Endothelial cell of umbilical vein (primary cell): ENCODE measurements around the gene ADRM1.

Experiments
- EZH2 ChIP-seq: IDR thresholded peaks from 2 replicates; pipeline ENCODE4 v1.6.1; 2012; ENCODE audit warnings: borderline replicate concordance, low read depth, mild to moderate bottlenecking, moderate library complexity, low read length, inconsistent platforms; ENCODE audit not compliant: severe bottlenecking
- FOS ChIP-seq: IDR thresholded peaks from 2 replicates; pipeline ENCODE4 v1.6.1; 2011; ENCODE audit warnings: mild to moderate bottlenecking, low read length, moderate library complexity, borderline replicate concordance; ENCODE audit not compliant: insufficient read depth
- GATA2 ChIP-seq: IDR thresholded peaks from 2 replicates; pipeline ENCODE4 v1.7.0; 2011; ENCODE audit warnings: low read depth, mild to moderate bottlenecking, moderate library complexity, mixed read lengths, low read length; ENCODE audit not compliant: insufficient read length, insufficient read depth
- JUN ChIP-seq: IDR thresholded peaks from 2 replicates; pipeline ENCODE4 v1.6.1; 2011; ENCODE audit warnings: borderline replicate concordance, low read depth; ENCODE audit not compliant: insufficient read length, insufficient read depth
- MYC ChIP-seq: IDR thresholded peaks from one replicate; pipeline ENCODE4 v1.6.1; 2011; ENCODE audit warnings: mild to moderate bottlenecking, low read depth, low read length
- POLR2A ChIP-seq: IDR thresholded peaks from 2 replicates; pipeline ENCODE4 v1.6.1; 2012; ENCODE audit warnings: low read depth, mild to moderate bottlenecking, control low read depth, low read length
- POLR2AphosphoS5 ChIP-seq: IDR thresholded peaks from 2 replicates; pipeline ENCODE4 v1.6.1; 2012; ENCODE audit warnings: low read depth, mild to moderate bottlenecking, control low read depth, low read length, moderate library complexity; ENCODE audit not compliant: insufficient read depth
- TF ChIP-seq, protein P1 (sequence below), 2 donors: IDR thresholded peaks; 1 replicate in 1 of 2; 2 replicates in 1 of 2; pipeline ENCODE4 v1.5.1; 2011; ENCODE audit warnings: low read length in 2 of 2, mild to moderate bottlenecking in 2 of 2, moderate library complexity in 2 of 2, control low read depth in 1 of 2, inconsistent platforms in 1 of 2, low read depth in 1 of 2; ENCODE audit not compliant: insufficient read depth in 1 of 2; ENCODE audit errors: extremely low read depth in 1 of 2
- TF ChIP-seq, protein P2 (sequence below): IDR thresholded peaks from 2 replicates; pipeline ENCODE4 v1.6.1; 2011; ENCODE audit not compliant: insufficient read depth, insufficient read length

DNA sequence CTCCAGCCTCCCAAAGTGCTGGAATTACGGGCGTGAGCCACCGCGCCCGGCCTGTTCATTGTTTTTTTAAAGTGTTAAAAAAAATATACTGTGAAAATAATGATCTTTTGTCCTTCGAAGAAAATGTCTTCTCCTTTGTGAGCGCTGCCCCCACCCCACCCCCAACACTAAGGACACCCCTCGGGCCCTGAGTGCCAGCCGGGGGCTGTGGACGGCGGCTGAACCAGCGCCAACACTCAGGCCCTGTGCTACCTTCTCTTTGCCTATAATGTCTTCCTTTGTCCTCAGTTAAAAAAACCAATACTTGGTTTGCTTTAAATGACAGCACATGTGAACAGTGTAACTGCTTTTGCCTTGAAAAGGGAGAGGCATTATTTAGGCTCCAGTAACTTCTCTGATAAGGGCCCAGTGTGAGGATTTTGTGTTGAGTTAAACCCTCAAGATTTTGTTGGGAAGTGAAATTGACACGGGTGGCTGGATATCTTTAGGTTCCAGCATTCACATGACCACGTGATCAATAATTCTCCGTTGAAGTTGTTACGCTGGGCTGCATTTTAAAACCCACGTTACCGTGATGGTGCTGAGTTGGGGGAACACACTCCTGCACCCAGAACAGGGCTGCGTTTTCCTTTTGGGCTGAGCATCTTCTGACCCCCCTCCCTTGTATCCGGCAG, 9.5 kb upstream of the ADRM1 start:
- TF ChIP-seq, protein P1, sequence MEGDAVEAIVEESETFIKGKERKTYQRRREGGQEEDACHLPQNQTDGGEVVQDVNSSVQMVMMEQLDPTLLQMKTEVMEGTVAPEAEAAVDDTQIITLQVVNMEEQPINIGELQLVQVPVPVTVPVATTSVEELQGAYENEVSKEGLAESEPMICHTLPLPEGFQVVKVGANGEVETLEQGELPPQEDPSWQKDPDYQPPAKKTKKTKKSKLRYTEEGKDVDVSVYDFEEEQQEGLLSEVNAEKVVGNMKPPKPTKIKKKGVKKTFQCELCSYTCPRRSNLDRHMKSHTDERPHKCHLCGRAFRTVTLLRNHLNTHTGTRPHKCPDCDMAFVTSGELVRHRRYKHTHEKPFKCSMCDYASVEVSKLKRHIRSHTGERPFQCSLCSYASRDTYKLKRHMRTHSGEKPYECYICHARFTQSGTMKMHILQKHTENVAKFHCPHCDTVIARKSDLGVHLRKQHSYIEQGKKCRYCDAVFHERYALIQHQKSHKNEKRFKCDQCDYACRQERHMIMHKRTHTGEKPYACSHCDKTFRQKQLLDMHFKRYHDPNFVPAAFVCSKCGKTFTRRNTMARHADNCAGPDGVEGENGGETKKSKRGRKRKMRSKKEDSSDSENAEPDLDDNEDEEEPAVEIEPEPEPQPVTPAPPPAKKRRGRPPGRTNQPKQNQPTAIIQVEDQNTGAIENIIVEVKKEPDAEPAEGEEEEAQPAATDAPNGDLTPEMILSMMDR (IDR thresholded peaks at IDR 0.05; ENCODE audit: extremely low read depth in 1 of 2, insufficient read depth in 1 of 2, low read depth in 1 of 2, low read length in 2 of 2), result no peak
- TF ChIP-seq, protein P2, sequence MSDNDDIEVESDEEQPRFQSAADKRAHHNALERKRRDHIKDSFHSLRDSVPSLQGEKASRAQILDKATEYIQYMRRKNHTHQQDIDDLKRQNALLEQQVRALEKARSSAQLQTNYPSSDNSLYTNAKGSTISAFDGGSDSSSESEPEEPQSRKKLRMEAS, result no peak
- TF ChIP-seq POLR2A (no peak), JUN (no peak), POLR2AphosphoS5 (no peak), FOS (no peak), EZH2 (no peak), MYC (no peak), GATA2 (no peak)
